GM18519 (cell line): ENCODE data around the gene OTUD5.

Experiments used
- ATAC-seq: cut with Tn5 transposase; IDR thresholded peaks from one replicate; pipeline ENCODE4 v1.9.1; 2021; ENCODE audit warnings: mild to moderate bottlenecking, moderate library complexity; ENCODE audit not compliant: unreplicated experiment, low FRiP score

Gene OTUD5

DNA sequence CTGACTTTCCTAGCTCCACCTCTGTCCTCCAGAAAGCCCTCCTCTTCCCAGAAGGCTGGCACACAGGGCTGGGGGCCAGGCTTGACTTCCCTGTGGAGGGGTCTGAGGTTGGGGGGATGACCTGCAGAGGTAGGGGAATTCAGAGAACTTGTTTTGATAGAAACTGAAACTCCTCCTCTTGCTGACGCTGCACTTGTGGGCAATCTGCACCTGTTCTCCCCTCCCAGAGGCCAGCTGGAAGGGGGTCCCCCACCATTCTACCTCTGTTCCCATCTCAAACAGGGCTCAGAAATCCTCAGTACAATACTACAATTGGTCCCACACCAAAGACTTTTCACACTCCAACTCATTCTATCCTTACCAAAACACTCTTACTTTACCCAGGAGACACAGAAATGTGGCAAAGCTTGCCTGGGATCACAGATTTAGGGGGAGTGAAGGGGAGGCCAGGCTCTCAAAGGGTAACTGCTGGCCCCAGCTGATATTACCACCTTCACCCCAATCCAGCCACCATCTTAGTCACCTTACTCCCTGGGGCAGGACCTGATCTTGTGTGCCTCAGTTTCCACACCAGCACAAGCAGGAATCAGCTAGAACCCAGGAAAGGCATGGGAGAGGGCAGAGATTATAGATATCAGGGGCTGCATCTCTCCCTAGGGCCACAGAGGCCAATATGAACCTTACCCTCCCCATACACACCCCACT, 18.5 kb downstream of the OTUD5 start:
- peak; percentile 45 for ATAC-seq

DNA sequence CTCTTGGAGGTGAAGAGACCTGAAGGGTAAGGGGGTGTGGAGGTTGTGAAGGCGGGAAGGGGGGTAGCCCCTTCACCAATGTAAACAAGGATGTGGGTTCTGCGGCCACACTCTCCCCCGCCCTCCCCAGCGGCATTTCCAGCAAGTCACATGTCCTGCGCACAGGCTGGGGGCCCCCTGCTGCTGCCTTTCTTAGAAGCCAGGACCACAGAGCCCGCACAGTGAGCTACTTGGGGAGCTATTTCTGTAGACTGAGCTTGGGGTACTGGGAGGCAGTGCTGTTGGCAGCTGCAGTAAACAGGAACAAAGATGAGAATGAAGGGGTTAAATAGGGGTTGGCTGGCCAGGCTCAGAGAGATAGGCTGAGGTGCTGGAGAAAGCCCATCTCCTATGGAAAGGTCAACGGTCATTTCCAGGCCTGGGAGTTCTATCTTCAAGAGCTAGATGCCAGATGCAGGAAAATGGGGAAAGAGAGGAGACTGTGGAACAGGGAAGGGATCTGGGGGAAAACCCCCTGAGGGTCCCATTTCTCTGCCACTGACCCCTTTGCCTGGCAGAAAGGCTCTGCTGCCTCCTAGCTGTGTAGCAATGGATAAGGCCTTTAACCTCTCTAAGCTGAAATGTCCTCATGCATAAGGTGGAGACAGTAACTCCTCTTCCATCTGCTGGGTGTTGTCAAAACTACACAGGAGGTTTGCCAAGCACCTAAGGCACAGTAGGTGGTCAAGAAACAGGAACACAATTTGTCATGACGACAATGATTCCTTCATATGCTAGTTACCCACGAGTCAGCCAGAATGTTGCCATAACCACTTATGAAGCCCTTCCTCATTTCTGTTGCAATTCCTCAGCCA, 20.1 kb downstream of the OTUD5 start:
- no peak for ATAC-seq

DNA sequence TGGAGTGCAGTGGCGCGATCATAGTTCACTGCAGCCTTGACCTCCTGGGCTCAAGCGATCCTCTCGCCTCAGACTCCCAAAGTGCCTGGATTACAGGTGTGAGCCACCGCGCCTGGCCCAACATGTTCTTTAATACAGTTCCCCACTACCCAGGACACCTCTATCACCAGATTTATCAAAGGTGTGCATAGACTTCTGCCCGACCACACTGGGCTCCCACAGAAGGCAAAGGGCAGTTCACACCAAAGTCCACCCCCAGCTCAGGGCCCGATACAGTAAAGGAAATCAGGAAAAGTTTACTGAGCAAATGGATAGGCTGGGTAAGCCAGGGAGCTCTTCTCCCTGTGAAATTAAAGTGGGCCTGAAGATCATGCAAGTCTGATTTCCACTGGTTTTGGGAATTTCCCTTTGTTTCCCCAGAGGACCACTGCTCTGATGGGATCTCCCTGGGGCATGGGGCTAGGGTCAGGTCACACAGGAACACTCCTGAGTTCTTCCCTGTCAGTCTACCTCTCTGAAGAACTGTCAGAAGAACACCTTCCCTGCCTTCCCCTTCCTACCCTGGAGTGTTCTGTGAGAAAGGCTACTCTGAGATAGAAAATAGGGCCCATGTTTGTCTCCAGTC, 20.9 kb downstream of the OTUD5 start:
- no peak for ATAC-seq

DNA sequence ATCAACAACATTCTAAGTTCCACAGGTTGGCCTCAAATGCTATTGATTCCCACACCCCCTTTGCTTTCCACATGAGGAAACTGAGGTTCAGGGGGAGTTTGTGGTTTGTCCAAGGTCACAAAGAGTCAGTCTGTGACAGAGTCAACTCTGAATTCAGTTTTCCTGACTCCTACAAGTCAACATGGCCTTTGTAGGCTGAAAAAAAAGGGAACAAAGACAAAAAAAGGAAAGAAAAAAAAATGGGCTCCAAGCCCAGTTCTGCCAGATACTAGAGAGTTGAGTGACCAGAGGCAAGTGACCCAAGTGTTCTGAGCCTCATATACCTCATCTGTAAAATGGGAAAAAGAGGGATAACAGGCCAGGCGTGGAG, 22.1 kb downstream of the OTUD5 start:
- no peak for ATAC-seq

DNA sequence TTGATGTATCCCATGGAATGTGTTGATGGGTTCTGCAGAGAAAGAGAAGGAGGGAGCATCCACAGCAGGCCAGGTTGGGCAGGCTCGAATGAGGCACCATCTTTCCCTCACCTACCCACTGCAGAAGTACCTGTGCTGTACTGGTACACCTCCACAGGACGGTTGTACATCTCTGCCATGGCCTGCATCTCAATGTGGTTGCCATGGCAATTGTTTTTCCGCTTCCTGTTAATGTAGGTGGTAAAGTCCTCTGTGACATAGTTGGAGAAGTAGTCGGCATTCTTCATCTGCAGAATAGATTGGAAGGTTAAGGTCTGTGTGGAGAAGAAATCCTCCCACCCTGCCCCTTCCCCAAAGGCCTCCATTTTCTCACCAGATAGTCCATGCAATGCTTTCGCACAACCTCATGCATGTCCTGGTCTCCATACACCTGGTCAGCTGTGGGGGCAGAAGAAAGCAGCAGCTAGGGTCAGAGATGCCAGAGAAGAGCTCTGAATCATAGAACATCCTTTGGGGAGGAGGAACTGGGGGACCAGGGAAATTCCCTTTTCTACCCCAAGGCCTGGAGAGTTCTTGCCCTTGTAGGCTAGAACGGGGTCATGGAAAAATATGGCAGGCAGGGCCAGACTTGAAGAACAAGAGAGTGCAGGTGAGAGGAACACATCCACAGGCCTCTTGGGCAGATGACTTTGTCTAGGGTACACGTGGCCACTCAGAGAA, 22.7 kb downstream of the OTUD5 start:
- ATAC-seq: no peak

DNA sequence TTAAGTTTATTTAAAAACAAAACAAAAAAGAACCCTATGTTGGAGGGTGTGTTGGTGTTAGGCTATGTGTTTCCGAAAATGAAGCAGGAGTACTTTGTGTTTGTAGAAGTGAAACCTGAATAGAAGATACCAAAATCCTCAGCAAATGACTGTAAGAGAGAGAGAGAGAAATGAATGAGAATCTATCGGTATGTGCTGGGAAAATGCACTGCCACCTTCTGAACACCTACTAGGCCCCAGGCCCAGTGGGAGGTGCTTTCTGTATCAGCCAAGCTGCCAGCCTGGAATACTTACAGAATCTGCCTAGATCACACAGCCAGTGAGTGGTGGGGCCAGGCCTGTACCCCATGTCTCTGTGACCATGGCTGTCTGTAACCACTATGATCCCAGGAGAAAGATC, 23.6 kb downstream of the OTUD5 start:
- ATAC-seq: no peak

DNA sequence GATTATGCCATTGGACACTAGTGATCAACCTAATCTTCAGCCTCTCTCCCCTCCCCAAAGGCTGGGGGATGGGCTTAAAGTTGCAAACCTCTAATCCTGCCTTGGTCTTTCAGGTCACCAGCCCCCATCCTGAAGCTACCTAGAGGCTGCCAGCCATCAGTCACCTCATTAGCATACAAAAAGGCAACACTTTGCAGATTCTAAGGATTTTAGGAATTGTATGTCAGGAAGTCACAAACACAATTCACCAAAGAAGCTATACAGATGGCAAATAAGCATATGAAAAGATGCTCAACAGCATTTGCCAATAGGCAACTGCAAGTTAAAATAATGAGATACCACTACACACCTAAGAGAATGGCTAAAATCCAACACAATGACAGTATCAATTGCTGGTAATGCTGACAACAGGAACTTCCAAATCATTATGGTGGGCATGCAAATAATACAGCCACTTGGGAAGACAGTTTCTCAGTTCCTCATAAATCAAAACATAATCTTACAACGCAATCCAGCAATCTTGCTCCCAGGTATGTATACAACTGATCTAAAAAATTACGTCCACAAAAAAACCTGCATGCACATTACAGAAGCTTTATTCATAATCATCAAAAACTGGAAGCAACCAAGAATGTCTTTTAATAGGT, 29.5 kb downstream of the OTUD5 start:
- ATAC-seq: no peak

DNA sequence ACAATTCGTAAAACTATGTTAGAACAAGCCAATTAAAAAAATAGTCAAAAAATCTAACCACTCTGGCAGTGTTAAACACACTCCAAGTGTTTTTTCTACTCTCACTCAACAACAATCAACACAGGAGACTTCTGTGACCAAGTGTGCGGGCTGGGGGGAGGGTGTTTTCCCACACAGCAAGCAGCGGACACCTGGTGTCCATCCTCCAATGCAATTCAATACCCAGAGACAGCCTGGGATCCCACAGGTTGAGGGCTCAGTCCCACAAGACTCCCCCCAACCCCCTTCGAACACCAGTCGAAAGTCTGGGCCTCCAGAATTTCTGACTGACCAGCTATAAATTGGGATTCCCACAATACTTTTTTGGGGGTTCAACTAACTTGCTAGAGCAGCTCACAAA, 30.3 kb downstream of the OTUD5 start:
- no peak for ATAC-seq

DNA sequence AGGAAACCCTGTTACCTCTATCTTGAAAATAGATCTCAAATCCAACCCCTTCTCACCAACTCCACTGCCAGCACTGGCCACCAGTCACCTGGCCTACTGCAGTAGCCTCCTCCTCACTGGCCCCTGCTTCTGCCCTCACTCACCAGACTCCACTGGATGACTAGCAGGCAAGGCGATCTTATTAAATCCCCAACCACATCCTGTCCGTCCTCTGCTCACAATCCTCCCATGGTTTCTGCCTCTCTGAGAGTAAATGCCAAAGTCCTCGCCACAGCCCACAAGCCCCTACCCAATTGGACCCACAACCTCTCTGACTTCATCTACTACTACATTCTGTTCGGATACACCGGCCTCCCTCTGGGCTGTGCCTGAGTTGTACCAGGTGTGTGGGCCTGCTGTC, 33.1 kb downstream of the OTUD5 start:
- no peak for ATAC-seq

DNA sequence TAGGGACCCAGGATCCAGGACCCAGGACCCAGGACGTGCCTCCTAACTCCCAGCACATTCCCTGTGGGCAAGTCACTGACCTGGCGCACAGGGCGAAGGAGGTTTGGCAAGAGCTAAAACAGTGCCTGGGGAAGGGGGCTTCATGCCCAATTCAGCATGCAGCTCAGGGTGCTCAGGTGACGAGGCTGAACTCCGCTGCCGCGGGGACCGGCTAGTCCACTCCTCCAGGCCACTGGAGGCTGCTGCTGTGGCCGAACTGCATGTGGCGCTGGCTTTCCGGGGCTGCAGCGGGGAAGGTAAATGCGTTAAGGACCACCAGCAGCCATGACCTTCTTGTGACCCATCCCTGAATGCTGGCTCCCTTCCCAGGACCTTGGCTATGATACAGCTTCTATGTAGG, 33.6 kb downstream of the OTUD5 start:
- ATAC-seq: no peak

DNA sequence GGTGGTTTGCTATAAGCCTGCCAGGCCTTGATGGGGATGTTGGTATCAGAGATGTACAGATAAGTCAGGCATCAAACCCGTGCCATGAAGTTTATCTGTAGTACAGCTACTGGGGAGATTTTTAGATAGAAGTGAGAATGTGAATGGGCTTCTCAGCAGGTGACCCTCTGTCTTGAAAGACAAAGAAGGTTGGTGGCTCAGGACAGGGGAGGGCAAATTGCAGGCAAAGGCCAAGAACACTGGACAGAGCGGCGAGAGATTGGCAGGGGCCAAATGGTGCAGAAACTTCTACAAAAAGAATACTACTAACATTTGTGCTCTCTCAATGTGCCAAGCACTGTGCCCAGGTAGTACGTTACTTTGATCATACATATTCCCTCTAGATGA, 36.7 kb downstream of the OTUD5 start:
- ATAC-seq: no peak

DNA sequence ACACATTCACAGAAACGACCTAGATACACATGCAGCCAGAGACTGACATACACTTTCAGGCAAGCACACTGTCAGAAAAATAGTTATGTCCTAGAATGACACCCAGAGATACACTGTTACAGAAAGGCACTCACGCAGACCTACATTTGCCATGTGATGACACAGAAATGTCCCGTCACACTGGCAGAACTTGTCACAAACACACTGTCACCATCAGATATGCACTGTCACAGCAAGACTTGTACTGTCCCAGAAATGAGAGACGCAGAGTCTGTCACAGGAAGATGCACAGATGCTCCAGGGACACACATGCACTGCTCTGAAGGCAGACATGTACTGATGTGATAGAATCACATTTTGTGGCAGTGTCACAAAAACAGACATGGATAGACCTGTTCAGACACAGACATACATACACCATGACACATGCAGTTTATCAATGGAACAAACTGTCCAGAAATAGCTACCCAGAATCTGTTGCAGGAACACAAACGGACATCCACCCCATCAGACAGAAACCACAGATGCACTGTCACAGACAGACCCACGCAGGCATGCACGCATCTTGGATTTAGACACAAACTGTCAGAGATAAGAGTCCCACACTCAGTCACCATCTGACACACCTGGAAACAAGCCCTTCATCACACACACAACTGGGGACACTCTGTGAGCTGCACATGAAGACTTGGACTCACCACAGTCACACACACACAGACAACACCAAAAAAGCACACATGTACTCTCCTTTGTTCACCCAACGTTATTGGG, 37.3 kb downstream of the OTUD5 start:
- no peak for ATAC-seq

DNA sequence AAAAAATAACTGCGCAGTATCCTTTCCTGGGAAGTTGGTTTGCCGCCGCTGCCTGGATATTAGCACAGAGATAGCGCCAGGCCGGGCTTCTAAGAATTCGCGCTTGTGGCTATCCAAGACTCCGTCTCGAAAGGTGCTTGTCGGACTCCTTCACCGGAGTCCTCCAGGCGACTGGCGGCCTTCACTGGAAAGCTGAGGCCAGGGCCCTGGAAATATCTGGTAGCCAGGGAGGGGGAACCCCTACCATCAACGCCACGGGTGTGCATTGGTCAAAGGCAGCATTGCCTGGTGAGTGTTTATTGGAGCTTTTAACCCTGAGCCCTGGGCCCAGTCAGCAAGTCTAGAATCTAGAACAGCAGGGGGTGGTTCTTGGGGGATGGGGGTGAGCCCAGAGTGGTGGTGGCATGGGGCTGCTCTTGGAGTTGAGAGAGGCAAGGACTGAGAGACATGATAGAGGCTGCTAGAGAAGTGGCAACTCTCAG, 38.0 kb downstream of the OTUD5 start:
- no peak for ATAC-seq

DNA sequence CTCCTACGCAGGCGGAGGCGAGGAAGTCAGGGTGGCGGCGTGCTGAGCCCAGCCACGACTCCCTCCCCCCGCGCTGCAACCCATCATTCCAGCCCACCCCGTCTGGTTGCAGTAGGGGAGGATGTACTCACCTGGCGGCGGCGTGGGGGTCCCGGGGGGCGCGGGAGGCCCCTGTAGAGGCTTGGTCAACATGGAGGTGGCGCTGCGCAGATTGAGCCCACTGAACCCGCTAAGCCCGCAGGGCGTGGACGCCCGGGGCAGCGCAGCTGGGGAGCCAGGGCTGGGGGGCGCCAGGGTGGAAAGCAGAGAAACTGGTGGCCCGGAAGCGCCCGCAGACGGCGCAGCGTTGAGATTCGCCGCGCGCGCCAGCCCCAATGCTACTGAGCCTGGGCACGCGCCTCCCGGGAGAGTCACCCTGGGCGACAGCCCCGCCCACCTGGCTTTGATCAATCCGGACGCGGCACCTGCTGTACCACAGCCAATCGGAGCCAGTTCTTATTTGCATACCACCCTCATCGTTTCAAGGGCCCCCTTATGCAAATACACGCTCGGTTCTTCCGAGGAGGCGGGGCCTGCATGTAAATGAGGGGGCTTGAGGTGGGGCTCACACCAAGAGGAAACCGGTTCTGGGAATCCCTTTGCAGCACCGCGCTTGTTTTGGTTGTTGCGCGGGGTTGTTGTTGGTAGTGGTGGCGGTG, 38.6 kb downstream of the OTUD5 start, which contains the start of gene PIM2:
Gene PIM2 (minus strand): TSS at position 382 of the 698 bp plus-strand sequence. CDS start 190 bp downstream, at position 192.
- ATAC-seq: peak; percentile 63

DNA sequence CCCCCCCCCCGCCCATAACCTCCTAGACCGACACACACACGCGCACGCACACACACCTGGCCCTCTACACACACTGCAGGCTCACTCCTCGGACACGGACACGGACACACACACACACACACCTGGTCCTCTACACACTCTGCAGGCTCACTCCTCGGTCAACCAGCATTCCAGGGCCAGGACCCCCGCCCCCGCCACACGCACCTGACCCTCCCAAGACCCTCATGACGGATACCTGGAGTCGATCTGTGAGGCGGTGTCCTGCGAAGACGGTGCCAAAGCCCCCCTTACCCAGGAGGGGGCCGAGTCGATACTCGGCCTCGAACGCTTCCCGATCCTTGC, 39.1 kb downstream of the OTUD5 start:
- no peak for ATAC-seq

DNA sequence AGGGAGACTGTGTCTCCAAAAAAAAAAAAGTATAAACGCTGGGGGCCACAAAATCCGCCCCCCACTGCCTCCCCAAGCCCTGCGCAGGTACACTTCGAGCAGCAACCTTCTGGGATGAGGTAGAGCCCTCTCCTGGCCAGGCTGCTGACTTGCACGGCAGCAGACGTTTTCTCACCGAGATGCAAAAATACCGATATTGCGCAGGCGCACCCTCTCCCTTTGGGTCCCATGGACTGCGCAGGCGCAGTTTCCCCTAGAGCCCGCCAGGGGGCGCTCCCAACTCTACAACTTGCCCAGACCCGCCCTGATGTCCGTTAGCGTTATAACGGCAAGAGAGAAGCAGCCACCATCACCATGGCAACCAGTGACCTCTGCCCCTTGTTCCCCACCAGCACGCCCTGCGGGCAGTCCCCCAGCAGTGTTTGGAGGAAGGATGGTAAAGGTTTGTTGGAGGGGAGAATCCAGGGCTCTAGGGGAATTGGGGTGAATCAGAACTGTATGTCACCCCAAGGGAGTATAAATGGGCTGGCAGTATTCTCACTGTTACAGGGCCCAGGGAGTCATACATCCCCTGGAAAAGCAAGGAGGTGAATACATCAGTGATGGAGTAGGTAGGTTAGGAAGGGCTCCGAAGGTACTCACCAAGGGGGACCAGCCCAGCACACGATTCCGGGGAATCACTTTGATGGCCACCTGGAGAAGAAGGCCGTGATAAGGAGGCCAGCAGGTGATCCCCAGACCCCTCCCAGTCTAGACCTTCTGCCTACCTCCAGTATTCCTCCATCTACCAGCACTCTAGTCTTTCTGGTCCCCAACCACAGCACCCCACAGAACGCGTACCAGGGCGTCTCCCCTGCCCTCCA, 40.0 kb downstream of the OTUD5 start:
- no peak for ATAC-seq

DNA sequence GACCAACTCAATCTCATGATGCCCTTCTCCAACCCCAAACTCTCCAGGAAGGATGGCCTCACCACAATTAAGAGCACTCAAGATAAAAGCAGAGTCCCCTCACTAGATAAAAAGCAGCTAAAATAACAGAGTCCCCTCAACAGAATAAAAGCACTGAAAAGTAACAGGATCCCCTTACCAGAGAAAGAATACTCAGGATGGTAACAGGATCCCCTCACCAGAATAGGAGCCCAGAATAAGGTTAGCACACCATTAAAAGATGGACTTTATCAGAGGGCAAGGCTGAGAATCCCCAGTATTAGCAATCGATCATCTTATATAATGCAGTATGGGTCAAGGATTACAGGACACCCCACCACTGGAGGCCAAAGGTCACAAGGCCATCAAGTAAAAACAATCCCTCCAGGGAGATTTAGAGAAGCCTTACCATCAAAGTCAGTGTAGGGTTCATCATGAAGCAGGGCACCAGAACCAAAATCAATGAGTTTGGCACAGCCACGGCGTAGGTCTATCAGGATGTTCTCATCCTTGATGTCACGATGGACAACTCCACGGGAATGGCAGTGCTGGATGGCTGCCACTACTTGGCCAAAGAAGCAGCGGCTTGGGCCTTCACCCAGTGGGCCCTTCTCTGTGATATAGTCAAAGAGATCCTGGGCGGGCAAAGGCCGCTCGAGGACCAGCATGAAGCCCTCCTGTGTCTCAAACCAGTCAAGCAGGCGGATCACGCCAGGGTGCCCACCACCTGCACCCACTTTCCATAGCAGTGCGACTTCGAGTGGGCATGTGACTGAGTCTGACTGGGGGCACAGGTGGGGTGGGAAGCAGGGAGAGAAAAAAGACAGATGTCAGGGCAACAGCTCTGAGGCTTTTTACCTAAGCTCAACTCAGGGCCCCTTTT, 42.6 kb downstream of the OTUD5 start:
- ATAC-seq: no peak
